OCI-LY3 (cell line): ENCODE results near the gene TMEM108.

ENCODE experiments used
- H2AFZ ChIP-seq: fragments of 200-600, 300-600 bp; shearing (Covaris generic); 2 replicates; pipeline ENCODE4 v1.6.0; 2014; ENCODE audit warnings: antibody characterized with exemption, low read depth, low read length
- H3K27ac ChIP-seq: fragments of 200-600, 300-600 bp; sonication (generic); 2 replicates; pipeline ENCODE4 v1.5.1; 2014; ENCODE audit warnings: mild to moderate bottlenecking, low read length, moderate library complexity, mixed read lengths
- H3K27me3 ChIP-seq: fragments of 200-600, 300-600 bp; sonication (generic); 2 replicates; pipeline ENCODE4 v1.6.1; 2014; ENCODE audit warnings: low read depth, low read length, mixed read lengths
- H3K36me3 ChIP-seq: fragments of 200-600, 300-600 bp; sonication (generic); replicated peaks from 2 replicates; pipeline ENCODE3; 2014; ENCODE audit warnings: low read depth, low read length, mixed read lengths
- H3K4me1 ChIP-seq: fragments of 300-600, 200-600 bp; sonication (generic); 2 replicates; pipeline ENCODE4 v1.6.1; 2014; ENCODE audit warnings: low read length, mixed read lengths
- H3K4me2 ChIP-seq: fragments of 200-600, 300-600 bp; sonication (generic); 2 replicates; pipeline ENCODE4 v1.6.1; 2014; ENCODE audit warnings: low read length, mixed read lengths
- H3K4me3 ChIP-seq: fragments of 300-600, 200-600 bp; sonication (generic); 2 replicates; pipeline ENCODE4 v1.5.1; 2014; ENCODE audit warnings: antibody characterized with exemption, mild to moderate bottlenecking, low read length, moderate library complexity
- H3K79me2 ChIP-seq: fragments of 300-600, 200-600 bp; shearing (Covaris generic); 2 replicates; pipeline ENCODE4 v1.6.1; 2014; ENCODE audit warnings: mild to moderate bottlenecking, low read length, mixed read lengths
- H3K9ac ChIP-seq: fragments of 300-600, 200-600 bp; shearing (Covaris generic); 2 replicates; pipeline ENCODE4 v1.6.0; 2014; ENCODE audit warnings: mild to moderate bottlenecking, low read length, moderate library complexity
- H3K9me3 ChIP-seq: fragments of 200-600, 300-600 bp; shearing (Covaris generic); 2 replicates; pipeline ENCODE4 v1.6.1; 2014; ENCODE audit warnings: low read length, mixed read lengths; ENCODE audit not compliant: insufficient read depth
- H4K20me1 ChIP-seq: fragments of 200-600, 300-600 bp; sonication (generic); 2 replicates; pipeline ENCODE4 v1.6.1; 2016; ENCODE audit warnings: low read length, mixed read lengths; ENCODE audit not compliant: insufficient read depth
- CTCF ChIP-seq: fragments of 200-600, 300-600 bp; sonication (generic); IDR thresholded peaks from 2 replicates; pipeline ENCODE4 v1.5.1; 2014; ENCODE audit warnings: antibody characterized with exemption, low read length, low read depth
- EZH2phosphoT487 ChIP-seq: fragments of 200-600 bp; shearing (Covaris generic); IDR thresholded peaks from 2 replicates; pipeline ENCODE4 v1.6.1; 2018; ENCODE audit warnings: antibody characterized with exemption, mixed run types, low read depth

TMEM108 gene

DNA sequence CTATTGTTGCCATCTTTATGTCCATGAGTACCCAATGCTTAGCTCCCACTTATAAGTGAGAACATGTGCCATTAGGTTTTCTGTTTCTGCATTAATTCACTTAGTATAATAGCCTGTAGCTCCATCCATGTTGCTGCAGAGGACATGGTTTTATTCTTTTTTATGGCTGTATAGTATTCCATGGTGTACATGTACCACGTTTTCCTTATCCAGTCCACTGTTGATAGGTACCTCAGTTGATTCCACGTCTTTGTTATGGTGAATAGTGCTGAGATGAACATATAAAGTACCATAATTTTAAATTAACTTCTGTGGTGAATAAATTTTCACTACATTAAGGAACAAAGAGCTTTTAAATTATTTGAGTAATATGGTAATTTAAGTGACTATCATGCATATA, 211.3 kb downstream of the TMEM108 start:
- H4K20me1 ChIP-seq: no peaks in the 10 kb centered on the region
- H3K4me3 ChIP-seq: no peak overlapping the region
- no peaks in the 10 kb centered on the region for H3K36me3 ChIP-seq
- no peak for TF ChIP-seq EZH2phosphoT487
- no peak for TF ChIP-seq CTCF
- no peaks in the 10 kb centered on the region for H3K9me3 ChIP-seq
- no peak overlapping the region for H3K27ac ChIP-seq
- H3K4me1 ChIP-seq: no peaks in the 10 kb centered on the region
- H3K9ac ChIP-seq: no peak overlapping the region
- peaks cover 9% of the 10 kb centered on the region; the same call in 1 of the 2 replicates for H3K27me3 ChIP-seq
- no peak overlapping the region for H2AFZ ChIP-seq
- no peak overlapping the region for H3K4me2 ChIP-seq
- no peaks in the 10 kb centered on the region for H3K79me2 ChIP-seq

DNA sequence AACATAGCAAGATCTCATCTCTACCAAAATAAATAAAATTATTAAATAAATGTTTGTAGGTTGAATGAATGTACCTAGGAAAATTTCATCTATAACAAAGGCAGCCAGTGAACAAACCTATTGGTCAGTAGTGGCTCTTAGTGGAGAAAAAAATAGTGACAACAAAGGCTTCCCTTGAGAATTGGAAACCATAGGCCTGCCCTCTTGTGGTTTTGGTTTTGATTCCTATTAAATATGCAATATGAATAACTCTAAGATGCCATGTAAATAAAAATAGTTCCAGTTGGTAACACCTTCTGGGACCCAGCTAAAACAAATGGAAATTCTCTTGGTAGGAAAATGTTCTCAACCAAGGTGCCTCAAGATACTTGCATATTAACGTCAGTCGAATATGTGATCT, 216.0 kb downstream of the TMEM108 start:
- H3K27ac ChIP-seq: no peak overlapping the region

GRCh38 chr3:133254716-133255115, 216.5 kb downstream of the TMEM108 start:
- Histone ChIP-seq H2AFZ (no peak overlapping the region), H3K4me1 (no peaks in the 10 kb centered on the region), H3K27me3 (peaks cover 9% of the 10 kb centered on the region; the same call in 1 of the 2 replicates), H3K79me2 (no peaks in the 10 kb centered on the region), H3K36me3 (no peaks in the 10 kb centered on the region), H3K4me3 (no peak overlapping the region), H3K27ac (no peak overlapping the region), H3K9ac (no peak overlapping the region), H3K9me3 (no peaks in the 10 kb centered on the region), H4K20me1 (no peaks in the 10 kb centered on the region), H3K4me2 (no peak overlapping the region)
- TF ChIP-seq CTCF: no peak
- no peak for TF ChIP-seq EZH2phosphoT487

More for the DNA sequence above, 216.0 kb downstream of the TMEM108 start:
- Histone ChIP-seq H3K4me1 (no peaks in the 10 kb centered on the region), H3K4me2 (no peak overlapping the region), H3K9me3 (no peaks in the 10 kb centered on the region), H4K20me1 (no peaks in the 10 kb centered on the region), H3K79me2 (no peaks in the 10 kb centered on the region), H3K36me3 (no peaks in the 10 kb centered on the region), H3K4me3 (no peak overlapping the region), H3K27me3 (peaks cover 9% of the 10 kb centered on the region; the same call in 1 of the 2 replicates), H3K9ac (no peak overlapping the region), H2AFZ (no peak overlapping the region)
- TF ChIP-seq CTCF (no peak), EZH2phosphoT487 (no peak)

GRCh38 chr3:133256787-133257483, 218.7 kb downstream of the TMEM108 start:
- Histone ChIP-seq H3K4me2 (no peak overlapping the region), H2AFZ (no peak overlapping the region), H3K9me3 (no peaks in the 10 kb centered on the region), H3K79me2 (no peaks in the 10 kb centered on the region), H3K4me3 (no peak overlapping the region), H3K4me1 (no peaks in the 10 kb centered on the region), H3K36me3 (no peaks in the 10 kb centered on the region), H4K20me1 (no peaks in the 10 kb centered on the region), H3K27me3 (peaks cover 9% of the 10 kb centered on the region; the same call in 1 of the 2 replicates), H3K27ac (no peak overlapping the region), H3K9ac (no peak overlapping the region)
- TF ChIP-seq CTCF: no peak
- no peak for TF ChIP-seq EZH2phosphoT487
